Stimulated activated CD8-positive, alpha-beta memory T cell treated with anti-CD3 and anti-CD28 coated beads, Interleukin-12 subunit alpha, Interleukin-12 subunit beta, amount 100 ng/mL, for 4 hours (primary cell): ENCODE data around the gene CFAP410.

Source experiments
- DNase-seq: peaks from one replicate; pipeline ENCODE4 v3.0.0-alpha.2; 2020; ENCODE audit warnings: low read depth

CFAP410 gene

GRCh38 chr21:44330698-44331097 is 8.5 kb downstream of the CFAP410 start:
- no peak for DNase-seq

- no peak for DNase-seq
Measured at GRCh38 chr21:44329971-44330681, 9.1 kb downstream of the CFAP410 start.

GRCh38 chr21:44329086-44329889 is 9.9 kb downstream of the CFAP410 start:
- no peak for DNase-seq

- DNase-seq, result no peak
Measured at GRCh38 chr21:44328242-44328895, 10.8 kb downstream of the CFAP410 start.

- DNase-seq, result no peak
Measured at GRCh38 chr21:44327603-44327974, 11.6 kb downstream of the CFAP410 start.

GRCh38 chr21:44326716-44327602 is 12.2 kb downstream of the CFAP410 start:
- DNase-seq, result no peak

GRCh38 chr21:44326272-44326647 is 12.9 kb downstream of the CFAP410 start:
- DNase-seq, result no peak

GRCh38 chr21:44325386-44326271 is 13.6 kb downstream of the CFAP410 start:
- DNase-seq, result no peak

- no peak for DNase-seq
Measured at GRCh38 chr21:44324854-44325107, 14.4 kb downstream of the CFAP410 start.

GRCh38 chr21:44324106-44324853 is 14.9 kb downstream of the CFAP410 start:
- no peak for DNase-seq

- DNase-seq, result no peak
Measured at GRCh38 chr21:44323591-44323990, 15.6 kb downstream of the CFAP410 start.

- no peak for DNase-seq
Measured at GRCh38 chr21:44322621-44323325, 16.4 kb downstream of the CFAP410 start.

- DNase-seq, result no peak
Measured at GRCh38 chr21:44321846-44322450, 17.2 kb downstream of the CFAP410 start.

GRCh38 chr21:44320847-44321246 is 18.3 kb downstream of the CFAP410 start:
- no peak for DNase-seq

GRCh38 chr21:44319407-44320065 is 19.7 kb downstream of the CFAP410 start:
- DNase-seq, result no peak

GRCh38 chr21:44318489-44319285 is 20.5 kb downstream of the CFAP410 start:
- no peak for DNase-seq

- no peak for DNase-seq
Measured at GRCh38 chr21:44317871-44318270, 21.3 kb downstream of the CFAP410 start.

- DNase-seq, result no peak
Measured at GRCh38 chr21:44317241-44317782, 21.9 kb downstream of the CFAP410 start.
